ENCODE results near the gene OTOGL.
"Not testable (repeated sequence)": the region's sequence is repeated elsewhere in the genome, so short reads cannot be mapped to it uniquely, and the experiment has no call there.

OTOGL gene

DNA sequence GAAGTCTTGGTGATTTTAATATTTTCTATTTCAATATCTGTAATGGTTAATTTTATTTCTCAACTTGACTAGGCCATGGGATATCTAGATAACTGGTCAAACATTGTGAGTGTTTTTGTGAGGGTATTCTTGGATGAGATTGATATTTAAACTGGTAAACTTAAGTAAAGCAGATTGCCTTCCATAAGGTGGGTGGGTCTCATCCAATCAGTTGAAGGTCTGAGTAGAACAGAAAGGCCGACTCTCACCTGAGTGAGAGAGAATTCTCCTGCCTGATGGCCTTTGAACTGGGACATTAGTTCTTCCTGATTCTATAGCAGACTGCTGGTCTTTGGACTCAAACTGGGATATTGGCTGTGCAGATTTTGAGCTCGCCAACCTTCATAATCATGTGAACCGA, 36.3 kb downstream of the OTOGL start:
- DNase-seq: no peak

DNA sequence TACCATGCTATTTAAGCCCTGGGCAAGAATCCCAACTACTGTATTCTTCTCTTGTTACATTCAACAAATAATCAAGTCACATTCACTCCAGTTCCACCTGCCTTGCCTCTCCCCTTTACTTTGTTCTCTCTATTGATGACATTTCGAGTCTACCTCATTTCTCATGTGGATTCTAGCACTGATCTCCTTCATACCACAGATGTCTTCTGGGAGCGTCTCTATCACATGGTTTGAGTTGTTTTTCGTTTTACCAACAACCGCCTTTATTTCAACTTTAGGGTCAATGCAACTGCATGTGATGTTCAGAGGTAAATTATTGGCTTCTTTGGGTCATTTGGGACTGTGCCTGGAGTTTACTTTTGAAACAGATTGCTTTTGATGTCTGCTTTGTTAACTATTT, 40.7 kb downstream of the OTOGL start:
- DNase-seq: no peak

DNA sequence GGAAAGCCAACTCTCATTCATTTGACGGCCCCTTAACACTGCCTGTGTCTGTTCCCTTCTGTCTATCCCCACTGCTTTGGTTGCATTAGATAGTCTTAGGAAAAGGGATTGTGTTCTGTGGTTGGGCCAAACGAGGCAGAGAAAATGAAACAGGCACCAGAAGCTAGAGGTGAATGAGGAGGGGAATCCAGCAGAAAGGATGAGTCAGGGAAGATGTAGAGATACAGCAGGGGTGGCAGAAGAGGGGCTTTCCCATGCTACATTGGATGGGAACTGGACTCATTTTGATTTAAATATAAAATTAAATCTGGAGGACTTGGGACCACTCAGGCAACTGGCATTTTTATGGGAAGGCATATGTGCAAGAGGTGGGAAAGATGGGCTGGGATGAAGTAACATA, 43.3 kb downstream of the OTOGL start:
- no peak for DNase-seq

DNA sequence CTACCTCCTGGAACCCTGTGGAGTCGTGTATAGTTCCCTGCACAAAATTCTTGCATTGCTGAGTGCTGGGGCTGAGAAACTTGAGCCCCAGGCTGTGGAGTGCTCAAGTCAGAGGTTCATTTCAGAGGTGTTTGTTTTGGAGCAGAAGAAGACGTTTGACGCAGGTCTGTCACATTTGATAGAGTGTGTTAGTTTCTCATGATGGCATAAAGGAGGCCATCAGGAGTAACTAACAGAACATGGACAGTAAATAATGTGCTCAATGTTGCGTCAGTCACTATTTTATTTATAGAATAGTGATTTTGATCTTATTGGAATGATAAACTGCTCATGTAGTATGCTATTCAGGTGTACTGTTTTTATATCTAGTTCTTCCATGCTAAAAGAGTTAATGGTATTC, 44.2 kb downstream of the OTOGL start:
- DNase-seq: no peak

DNA sequence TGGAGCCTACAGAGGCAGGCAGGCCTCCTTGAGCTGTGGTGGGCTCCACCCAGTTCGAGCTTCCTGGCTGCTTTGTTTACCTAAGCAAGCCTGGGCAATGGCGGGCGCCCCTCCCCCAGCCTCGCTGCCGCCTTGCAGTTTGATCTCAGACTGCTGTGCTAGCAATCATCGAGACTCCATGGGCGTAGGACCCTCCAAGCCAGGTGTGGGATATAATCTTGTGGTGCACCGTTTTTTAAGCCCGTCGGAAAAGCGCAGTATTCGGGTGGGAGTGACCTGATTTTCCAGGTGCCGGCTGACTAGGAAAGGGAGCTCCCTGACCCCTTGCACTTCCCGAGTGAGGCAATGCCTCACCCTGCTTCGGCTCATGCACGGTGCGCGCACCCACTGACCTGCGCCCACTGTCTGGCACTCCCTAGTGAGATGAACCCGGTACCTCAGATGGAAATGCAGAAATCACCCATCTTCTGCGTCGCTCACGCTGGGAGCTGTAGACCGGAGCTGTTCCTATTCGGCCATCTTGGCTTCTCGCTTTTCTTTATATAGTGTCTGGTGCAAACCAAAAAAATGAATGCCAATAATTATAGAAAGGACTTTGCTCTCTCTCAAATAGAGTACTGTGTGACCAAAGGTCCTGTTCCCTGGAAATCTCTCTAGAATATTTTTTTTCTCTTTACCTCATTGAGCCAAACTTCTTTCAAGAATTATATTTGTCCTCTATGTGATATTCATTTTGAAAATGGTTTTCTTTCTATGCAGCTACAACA, 50.4 kb downstream of the OTOGL start:
- not testable (repeated sequence) for DNase-seq

DNA sequence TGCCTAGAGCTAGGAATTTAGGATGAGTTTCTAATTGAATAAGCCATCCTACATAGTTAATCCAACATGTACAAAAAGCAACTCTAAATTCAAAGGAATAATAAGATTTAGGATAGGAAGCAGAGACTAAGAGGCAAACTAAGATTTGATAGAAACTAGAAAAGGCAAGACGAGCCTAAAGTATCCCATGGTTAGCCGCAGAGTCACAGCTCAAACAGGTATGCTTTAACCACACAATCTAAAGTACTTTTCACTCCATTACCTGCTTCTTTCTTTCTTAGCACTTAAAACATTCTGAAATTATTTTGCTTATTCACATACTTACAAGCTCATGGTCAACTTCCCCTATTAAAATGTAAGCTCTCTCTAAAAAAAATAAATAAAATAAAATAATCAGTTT, 51.8 kb downstream of the OTOGL start:
- DNase-seq: no peak

DNA sequence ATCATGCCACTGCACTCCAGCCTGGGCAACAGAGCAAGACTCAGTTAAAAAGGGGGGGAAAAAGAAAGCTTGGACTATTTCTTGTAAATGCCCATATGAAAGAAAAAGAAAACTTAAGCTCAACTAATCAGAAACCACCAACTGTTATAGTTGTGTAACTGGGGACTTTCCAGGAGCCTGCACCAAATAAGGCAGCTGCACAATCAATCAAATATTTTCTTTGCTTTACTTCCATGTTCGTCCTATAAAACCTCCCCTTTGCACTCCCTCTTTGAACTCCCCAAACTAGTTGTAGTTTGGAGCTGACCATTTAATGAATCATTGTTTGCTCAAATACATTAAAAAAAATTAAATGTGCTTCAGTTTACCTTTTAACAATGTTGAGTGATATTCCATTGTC, 54.9 kb downstream of the OTOGL start:
- DNase-seq: no peak

DNA sequence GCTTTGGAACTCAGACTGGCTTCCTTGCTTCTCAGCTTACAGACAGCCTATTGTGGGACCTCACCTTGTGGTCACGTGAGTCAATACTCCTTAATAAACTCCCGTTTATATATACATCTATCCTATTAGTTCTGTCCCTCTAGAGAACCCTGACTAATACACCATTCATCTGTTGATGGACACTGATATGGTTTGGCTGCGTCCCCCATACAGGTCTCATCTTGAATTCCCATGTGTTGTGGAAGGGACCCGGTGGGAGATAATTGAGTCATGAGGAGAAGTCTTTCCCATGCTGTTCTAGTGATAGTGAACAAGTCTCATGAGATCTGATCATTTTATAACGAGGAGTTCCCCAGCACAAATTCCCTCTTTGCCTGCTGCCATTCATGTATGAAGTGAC, 57.0 kb downstream of the OTOGL start:
- DNase-seq: no peak

DNA sequence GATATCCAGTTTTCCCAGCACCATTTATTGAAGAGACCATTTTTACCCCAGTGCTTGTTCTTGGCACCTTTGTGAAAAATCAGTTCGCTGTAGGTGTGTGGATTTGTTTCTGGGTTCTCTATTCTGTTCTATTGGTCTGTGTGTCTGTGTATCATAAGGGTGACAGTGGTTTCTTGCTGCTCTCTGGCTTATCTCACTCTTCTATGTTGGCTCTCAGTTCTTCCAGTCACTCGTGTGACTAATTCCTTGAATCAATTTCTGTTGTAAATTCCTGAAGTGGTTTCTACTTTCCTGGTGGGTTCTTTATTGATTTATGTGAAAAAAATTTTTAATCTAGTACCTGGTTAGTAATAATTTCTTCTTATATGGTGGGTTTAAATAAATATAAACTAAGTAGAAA, 58.3 kb downstream of the OTOGL start:
- DNase-seq: no peak

DNA sequence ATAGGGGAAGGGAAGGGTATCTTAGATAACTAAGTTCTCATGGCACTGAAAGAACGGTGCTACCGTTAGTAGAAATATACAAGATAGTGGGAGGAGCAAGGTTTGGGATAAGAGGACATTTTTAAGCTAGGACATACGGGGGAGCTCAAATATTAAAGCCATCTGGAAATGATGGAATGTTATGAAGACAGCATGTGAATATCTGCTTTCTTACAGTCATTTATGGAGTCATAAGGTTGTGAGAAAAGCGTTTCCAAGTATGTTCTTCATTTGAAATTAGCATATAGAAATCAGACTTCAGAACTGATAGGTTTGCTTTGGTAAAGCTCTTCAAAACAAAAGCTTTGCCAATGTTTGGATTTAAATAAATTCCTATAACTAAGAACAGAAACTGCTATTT, 62.3 kb downstream of the OTOGL start:
- no peak for DNase-seq

DNA sequence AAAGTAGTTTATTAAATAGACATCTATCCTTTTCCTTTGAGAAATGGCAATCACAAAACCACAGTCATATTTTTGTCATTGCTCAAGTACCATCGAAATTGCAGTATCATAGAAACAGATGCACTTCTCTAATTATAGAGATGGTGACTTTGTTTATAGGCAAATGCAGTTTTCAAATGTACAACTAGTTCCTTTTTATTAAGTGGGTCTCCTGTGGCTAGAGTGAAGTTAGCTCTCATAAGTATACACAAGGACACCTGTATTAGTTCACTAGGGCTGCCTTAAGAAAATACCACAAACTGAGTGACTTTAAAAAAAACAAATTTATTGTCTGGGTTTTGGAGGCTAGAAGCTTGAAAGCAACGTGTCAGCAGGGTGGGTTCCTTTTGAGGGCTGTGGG, 62.8 kb downstream of the OTOGL start:
- no peak for DNase-seq

DNA sequence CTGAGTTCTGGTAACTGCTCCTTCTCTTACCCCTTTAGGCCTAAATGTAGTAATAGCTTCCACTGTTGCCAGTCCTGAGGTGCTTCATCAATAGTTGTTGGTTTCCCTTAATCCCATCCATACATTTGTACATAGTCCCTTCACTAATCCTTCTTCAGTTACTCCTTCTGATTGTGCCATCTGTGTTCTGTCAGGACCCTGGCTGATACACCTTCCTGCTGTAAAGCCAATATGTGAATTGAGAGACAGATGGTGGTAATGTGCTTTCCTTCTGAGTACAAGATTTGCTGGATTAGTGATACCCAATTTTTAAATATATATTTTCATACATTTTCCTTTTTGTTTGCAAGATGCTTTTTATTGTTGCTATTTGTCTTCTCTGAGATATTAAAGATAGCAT, 66.4 kb downstream of the OTOGL start:
- DNase-seq: peak; percentile 6

DNA sequence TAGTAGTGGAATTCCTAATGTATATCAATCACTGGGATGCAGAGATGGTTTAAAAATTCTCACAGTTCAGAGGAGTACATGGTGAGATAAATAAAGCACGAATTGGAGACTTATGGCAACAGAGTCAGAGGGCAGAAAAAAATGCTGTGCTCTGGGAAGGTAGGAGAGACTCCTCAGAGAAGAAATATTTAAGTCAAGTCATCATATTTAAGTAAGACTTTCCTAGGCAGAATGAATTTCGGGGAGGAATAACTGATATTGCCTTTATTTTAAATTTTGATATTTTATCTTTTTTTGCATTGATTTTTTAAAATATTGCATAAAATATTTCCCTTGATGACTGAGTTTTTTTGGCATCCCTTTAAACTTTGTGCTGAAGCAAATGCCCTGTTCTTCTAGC, 67.4 kb downstream of the OTOGL start:
- no peak for DNase-seq

DNA sequence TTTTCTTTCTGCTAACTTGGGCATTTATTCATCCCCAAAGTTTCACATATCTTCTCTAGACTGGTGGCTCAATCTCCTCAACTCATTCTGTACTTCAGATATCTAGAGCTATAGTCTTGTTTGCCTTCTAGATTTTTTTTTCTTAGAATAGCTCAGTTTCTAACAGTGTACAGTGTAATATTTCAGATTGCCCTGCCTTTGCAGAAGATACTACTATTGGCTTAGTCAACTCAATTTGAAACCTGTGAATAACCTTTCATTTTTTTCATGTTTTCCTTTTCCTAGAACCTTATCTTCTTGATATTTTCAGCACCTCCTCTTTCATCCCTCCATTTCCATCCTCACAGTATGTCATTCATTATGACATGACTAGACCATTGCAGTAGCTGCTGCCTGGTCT, 69.6 kb downstream of the OTOGL start:
- no peak for DNase-seq

DNA sequence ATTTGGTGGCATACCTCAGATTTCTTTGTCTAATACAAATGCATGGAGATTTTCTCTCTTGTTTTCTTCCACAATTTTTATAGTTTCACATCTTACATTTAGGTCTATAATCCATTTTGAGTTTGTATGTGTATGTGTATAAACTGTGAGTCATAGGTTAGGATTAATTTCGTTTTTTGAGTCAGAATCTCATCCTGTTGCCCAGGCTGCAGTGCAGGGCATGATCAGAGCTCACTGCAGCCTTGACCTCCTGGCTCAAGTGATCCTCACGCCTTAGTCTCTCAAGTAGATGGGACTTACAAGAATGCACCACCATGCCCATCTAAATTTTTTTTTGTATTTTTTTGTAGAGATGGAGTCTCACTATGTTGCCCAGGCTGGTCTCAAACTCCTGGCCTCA, 71.6 kb downstream of the OTOGL start:
- no peak for DNase-seq

DNA sequence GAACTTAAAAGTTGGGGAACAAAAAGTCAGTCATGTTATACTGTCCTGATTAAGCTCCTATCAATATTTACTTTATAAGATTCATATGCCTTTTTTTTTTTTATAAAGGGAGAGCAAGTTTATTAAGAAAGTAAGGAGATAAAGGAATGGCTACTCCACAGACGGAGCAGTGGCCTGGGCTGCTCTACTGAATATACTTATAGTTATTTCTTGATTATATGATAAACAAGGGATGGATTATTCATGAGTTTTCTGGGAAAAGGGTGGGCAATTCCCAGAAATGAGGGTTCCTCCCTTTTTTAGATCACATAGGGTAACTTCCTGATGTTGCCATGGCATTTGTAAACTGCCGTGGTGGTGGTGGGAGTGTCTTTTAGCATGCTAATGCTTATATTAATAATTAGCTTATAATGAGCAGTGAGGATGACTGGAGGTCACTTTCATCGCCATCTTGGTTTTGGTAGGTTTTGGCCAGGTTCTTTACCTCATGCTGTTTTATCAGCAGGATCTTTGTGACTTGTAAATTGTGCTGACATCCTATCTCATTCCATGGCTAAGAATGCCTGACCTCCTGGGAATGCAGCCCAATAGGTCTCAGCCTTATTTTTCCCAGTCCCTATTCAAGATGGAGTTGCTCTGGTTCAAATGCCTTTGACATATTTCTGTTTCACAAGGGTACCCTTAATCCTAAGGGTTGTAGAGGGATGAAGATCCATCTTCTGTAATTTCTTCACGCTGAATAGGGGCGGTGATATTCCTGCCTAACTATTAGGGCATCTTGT, 73.9 kb downstream of the OTOGL start:
- DNase-seq: no peak

DNA sequence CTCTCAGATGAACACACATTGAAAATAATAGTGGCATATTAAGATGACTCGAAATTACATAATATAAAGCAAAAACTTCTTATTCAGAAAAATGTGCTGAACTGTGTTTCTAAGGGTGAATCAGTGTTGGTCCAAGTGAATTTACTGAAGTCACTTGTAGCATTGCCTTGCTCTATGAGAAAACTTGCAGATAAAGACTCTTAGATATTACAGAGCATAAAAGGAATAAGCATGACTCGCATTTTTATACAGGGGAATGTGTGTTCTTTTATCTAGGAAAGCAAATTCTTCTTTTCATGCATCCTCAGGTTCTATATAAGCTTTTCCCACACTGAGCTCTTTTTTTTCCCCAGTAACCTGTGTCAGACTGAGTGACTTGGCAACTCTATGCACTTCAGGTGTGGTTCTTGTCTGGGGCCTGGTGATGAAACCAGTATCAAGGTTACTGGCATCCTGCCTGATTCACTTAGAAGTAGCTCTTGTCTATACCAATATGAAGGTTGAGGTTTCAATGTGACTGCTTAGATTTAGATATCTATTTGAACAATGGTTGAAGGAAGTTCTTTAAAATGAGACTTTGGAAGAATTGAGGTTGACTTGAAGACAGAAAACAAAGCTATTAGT, 76.1 kb downstream of the OTOGL start:
- no peak for DNase-seq

DNA sequence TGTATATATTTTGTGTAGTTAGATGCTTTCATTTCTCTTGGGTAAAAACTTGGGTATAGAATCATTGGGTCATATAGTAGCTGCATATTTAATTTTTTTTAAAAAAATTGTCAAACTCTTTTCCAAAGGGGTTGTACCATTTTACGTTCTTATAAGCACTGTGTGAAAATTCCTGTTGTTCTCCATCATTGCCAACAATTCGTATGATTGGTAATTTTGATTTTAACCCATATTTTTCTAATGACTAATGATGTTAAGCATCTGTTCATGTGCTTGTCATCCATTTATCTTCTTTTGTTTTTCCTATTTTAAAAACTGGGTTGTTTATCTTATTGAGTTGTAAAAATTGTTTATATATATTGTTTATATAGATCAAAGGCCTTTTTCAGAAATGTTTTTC, 77.4 kb downstream of the OTOGL start:
- no peak for DNase-seq

DNA sequence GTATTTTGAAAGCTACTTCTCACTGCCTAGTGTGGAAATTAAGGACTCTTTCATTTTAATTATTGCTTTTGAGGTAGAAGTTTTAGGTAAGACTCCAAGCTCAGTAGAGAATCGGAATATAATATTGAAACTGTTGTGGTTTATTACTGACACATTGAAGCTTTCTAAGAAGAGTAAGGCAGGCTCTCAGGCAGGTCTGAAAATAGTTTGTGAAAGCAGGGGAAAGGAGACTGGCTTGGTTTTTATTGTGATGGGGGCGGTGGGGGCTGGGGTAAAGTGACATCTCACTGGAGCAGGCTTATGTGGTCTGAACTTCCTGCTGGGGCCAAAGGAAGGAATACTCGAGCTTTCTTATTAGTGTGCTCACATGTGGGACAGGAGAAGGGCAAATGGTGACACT, 79.5 kb downstream of the OTOGL start:
- DNase-seq: no peak

DNA sequence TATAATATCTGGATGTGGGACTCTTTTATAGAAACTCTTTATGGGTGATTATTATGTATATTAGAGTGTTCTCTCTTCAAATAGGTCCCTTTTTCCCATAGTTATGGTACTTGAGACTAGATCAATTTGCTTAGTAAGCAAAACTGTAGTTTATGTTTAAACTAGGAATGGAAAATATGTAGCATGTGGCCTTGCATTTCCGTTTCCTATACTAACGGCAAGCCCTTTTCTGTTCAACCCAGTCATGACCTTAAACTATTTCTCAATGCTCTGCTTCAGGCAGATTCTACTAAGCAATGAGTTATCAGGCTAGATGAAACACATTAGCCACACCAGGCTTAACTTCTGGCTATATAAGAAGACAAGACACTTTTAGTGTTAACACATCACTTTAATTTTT, 84.6 kb downstream of the OTOGL start:
- DNase-seq: no peak

DNA sequence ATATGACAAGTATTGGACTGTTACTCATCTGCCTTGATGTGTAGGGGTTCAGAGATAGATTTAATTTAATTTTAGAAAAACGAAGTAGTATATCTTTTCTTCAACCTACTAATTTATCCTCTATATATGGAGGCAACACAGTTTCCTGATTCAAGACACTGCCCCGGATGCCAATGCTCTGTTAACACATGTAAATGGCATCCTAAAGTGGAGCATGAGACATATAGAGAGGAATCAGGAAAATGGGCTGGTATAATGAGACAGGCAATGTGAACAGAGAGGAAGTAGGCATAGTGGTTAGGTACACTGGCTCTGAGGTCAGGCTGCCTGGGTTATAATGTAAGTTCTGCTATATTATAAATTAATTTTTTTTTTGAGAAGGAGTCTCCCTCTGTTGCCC, 85.6 kb downstream of the OTOGL start:
- no peak for DNase-seq

DNA sequence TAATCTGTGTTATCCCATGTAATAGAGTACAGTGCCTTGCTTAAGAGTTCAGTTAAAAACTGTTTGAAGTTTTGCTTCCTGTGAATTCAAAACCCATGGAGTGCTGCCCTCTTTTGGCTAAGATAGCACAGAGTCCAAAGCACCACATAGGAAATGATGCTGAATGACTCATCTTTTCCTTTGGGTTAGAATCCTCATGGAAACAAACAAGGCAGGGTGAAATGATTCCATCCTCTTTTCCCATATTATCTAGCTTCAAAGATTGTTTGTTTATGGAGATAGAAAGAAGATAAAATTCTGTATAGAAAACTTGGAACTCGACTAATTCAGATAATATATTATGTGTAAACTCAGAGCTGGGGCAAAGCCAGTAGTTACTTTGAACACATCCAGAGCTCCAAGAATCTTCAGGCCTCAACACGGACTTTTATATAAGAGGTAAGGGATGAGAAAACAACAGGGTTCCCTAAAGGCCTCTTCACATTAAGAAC, 87.4 kb downstream of the OTOGL start:
- DNase-seq: peak; percentile 72

DNA sequence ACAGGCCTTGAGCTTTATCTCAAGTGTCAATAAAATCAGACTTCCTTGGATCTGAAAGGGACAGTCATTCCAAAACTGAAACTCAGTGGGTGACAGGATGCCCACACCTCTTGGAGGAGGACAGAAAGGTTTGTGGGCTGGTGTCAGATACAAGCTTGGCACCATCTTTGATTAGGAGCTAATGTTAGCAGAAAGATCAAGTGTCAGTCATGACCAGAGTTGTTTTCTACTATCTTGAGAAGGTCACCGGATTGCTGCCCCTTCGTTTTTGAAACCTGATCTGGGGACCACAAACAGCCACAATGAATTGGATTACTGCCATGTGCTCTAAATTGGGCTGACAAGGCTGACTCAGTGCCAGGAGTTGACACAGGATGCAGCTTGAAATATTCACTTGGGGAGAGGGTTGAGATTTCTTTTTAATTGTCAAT, 88.3 kb downstream of the OTOGL start:
- DNase-seq: peak; percentile 41

DNA sequence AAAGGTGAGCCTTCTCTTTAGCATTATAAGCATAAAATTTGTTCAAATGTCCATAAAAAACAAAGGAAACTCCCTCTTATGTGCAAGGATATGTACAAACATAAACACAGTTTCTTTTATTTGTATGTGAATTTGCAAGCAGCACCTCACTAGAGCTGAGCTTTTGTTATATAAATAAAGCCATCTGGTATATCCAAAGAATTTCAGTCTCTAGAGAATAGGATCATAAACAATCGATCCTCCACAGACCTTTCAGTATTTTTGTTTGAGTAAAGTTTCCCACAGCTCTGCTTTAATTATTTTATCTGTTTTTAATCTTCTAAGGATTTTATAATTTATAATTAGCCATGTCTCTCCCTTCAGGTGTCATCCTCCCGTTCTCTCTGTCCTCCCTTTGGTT, 89.2 kb downstream of the OTOGL start:
- DNase-seq: peak; percentile 52

Measured in NCI-H1694 (cell line).